HG03175 (cell line): ENCODE results near the gene EDC3.
"Not testable (repeated sequence)": the region's sequence is repeated elsewhere in the genome, so short reads cannot be mapped to it uniquely, and the experiment has no call there.

Experiments used
- ATAC-seq: cut with Tn5 transposase; IDR thresholded peaks from one replicate; pipeline ENCODE4 v1.9.1; 2021; ENCODE audit warnings: mild to moderate bottlenecking, moderate library complexity; ENCODE audit not compliant: unreplicated experiment

The EDC3 gene

DNA sequence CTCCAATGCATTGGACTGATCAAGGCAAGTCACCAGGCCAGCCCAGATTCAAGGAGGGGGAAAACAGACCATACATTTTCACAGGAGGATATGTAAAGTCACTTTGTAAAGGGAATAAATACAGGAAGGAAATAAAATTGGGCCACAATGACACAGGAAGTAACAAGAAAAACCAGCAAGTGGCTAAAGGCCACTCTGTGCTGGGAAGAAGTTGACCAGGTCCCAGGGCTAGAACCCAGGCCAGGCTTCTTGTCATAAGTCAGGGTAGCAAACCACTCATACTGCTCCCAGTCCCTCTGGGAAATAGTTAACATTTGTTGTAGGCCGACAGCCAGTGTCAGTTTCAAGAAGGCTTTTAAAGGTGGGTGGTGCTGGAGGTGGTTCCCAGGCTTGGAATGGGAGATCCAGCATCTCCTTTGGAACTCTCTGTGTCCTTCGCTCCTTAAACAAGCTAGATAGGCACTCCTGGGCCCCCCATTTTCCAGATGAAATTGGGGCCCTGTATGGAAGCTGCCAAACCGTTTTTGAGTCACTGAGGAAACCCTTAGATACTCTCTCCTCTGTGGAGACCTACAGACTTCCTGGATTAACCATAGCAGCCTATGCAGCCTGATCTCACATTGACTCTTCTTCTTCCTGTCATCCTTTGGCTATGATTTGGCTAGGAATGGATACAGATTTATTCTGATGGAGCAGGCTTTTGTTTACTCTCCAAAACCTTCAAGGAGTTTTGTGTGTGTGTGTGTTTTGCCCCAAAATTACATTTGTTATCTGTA is 14.7 kb upstream of the EDC3 start:
- no peak for ATAC-seq

DNA sequence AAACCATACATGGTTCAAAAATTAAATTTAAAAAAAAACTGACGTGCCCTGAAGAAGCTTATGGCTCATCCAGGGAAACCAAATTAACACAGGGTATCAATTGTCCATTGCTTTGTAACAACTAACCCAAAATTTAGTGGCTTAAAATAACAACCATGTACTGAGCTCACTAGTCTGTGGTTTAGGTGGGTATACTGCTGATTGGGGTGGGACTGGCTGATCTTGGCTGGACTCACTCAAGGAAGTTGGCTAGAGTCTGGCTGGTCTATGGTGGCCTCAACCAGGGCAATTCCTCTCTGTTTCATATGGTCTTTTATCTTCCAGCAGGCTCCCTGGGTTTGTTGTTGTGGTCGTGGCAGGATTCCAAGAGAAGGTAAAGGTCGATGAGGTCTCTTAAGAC is 14.1 kb upstream of the EDC3 start:
- ATAC-seq = no peak

DNA sequence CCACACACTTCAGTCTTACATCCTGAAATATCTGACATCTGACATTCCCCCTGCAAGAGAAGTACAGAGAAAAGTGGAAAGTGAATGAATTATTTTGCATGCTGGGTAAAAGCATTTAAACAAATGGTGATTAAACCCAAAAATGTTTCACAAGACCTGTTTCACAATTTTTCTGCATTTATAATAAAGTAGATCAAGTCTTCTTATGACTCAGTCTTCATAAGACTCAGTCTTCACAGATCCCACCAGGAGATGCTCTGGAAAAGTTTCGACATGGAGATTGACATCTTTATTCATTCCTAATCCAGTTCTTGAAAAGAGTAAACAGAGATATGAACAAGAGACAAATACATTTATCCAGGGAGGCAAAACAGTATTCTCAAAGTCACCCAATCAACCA is 13.2 kb upstream of the EDC3 start:
- ATAC-seq = no peak

DNA sequence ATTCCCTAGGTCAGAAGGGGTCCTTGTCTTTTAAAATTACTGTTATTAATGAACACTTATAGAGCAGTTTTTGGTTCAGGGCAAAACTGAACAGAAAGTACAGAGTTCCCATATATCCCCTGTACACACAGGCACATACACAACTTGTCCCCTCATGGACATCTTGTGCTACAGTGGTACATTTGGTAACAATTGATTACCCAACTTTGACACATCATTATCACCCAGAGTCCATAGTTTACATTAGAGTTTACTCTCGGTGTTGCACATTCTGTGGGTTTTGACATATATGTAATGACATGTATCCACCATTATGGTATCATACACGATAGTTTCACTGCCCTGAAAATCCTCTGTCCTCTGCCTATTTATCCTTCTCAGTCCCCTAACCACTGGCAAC is 984 bp upstream of the EDC3 start:
- no peak for ATAC-seq

DNA sequence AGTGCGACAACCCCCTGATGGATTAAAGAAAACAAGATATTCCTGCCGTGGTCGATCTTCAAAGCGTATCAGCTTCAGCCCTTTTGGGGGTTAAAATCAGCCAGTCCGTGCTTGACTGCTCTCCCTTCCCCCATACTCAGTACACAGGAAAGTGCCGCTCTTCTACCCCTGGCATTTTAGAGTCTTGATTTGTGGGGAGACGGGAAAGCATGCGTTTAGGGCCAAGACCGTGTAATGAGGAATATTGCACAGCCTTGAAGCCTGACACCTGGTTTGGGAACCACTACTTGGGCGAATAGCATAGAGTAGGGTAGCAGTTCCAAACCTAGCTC is 540 bp upstream of the EDC3 start:
- no peak for ATAC-seq

DNA sequence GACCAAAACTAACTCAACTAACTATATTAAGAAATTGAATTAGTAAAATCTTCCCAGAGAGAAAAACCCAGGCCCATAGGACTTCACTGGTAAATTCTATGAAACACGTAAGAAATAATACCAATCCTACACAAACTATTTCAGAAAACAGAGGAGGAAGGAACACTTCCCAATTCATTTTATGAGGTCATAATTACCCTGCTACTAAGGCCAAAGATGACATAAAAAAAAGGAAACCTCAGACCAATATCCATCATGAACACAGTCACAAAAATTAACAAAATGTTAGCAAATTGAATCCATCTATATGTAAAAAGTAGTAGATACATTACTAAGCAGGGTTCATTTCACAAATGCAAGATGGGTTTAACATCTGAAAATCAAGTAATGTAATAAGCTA is 3.5 kb downstream of the EDC3 start:
- ATAC-seq = no peak

DNA sequence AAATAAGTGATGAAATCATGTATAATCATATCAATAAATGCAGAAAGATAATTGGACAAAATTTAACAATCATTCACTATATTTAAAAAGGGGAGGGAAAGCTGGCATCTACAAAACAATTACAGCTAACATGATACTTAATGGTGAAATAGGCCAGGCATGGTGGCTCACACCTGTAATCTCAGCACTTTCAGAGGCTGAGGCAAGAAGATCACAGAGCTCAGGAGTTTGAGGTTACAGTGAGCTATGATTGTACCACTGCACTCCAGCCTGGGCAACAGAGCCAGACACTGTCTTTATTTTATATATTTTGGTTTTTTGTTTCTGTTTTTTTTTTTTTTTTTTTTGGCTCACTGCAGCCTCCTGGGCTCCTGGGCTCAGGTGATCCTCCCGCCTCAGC is 12.1 kb downstream of the EDC3 start:
- ATAC-seq = no peak

DNA sequence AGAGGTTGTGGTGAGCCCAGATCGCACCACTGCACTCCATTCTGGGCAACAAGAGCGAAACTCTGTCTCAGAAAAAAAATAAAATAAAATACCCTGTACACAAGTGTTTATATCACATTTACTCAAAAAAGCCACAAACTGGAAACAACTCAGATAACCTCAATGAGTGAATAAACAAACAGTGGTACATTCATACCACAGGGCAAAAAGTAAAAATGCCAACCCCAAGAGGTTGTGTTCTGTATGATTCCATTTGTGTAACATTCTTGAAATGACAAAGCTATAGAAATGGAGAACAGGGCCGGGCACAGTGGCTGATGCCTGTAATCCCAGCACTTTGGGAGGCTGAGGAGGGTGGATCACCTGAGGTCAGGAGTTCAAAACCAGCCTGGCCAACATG is 12.9 kb downstream of the EDC3 start:
- ATAC-seq = no peak

DNA sequence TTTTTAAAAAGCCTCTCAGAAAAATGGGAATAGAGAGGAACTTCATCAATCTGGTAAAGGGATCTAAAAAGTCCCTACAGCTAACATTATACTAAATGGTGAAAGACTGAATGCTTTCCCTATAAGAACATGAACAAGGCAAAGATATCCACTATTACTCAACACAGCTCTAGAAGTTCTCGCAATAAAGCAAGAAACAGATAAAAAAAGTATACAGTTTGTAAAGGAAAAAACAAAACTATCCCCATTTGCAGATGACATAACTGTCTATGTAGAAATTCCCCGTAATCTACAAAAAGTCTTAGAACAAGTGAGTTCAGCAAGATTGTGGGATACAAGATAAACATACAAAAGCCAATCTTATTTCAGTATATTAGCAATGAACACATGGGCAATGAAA is 15.4 kb downstream of the EDC3 start:
- ATAC-seq = no peak

DNA sequence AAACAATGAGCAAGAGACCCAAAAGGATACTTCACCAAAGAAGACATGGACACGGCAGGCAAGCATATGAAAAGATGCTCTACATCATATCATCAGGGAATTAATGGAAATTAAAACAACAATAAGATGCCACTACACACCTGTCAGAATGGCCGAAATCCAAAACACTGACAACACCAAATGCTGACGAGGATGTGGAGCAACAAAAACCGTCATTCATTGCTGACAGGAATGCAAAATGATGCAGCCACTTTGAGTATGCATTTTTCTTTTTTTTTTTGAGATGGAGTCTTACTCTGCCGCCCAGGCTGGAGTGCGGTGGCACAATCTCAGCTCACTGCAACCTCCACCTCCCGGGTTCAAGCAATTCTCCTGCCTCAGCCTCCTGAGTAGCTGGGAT is 19.0 kb downstream of the EDC3 start:
- no peak for ATAC-seq

DNA sequence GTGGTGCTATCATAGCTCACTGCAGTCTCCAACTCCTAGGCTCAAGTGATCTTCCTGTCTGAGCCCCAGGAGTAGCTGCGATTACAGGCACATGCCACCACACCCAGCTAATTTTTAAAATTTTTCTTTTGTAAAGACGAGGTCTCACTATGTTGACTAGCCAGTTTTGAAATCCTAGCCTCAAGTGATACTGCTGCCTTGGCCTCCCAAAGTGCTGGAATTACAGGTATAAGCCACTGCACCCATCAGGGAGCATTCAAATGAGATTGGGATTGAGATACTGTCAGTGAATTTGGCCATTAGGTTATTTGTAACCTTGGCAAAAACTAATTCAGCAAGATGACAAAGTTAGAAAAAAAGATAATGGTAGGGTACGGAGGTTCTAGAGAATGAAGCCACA is 21.7 kb downstream of the EDC3 start:
- no peak for ATAC-seq

DNA sequence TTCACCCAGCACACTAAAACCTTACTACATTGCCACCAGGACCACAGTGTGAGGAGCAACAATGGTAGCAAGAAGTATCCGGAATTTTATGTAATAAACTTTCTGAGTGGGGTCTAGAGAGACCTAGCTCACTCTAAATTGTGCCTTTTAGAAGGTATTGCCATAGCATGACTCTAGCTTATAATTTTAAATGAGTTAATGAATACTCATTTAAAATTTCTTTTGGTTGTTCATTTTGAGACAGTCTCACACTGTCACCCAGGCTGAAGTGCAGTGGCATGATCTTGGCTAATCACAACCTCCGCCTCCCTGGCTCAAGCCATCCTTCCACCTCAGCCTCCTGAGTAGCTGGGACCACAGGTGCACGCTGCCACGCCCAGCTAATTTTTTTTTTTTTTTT is 26.2 kb downstream of the EDC3 start:
- ATAC-seq = no peak

DNA sequence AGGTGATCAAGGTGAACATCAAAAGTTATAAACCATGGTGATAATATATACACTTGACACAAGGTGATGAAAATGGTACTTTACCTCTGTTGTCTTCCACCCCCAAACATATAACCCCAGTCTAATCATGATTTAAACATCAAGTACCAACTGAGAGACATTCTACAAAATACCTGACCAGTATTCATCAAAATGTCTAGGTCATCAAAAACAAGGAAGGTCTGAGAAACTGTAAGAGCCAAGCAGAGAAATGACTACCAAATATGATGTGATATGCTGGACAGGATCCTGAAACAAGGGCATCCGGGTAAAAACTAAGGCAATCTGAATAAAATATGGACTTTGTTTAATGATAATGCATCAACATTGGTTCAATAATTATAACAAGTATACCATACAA is 27.8 kb downstream of the EDC3 start:
- ATAC-seq = no peak

DNA sequence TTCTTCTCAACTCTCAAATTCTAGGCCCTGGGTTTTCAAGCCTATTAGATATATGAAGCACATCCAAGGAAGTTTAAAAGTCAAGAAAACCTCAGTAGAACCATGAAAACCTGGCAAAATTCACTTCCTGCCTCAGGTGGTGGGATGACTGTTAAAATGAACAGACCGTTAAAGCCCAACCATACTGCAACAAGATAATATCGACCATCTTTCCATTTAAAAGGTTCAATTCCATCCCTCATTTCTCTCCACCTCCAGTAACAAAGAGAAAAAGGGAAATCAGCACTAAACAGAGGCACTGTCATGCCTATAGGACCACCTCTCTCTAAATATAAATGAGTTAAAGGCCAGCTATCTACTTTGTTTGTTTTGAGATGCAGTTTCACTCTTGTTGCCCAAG is 31.2 kb downstream of the EDC3 start:
- ATAC-seq = no peak

DNA sequence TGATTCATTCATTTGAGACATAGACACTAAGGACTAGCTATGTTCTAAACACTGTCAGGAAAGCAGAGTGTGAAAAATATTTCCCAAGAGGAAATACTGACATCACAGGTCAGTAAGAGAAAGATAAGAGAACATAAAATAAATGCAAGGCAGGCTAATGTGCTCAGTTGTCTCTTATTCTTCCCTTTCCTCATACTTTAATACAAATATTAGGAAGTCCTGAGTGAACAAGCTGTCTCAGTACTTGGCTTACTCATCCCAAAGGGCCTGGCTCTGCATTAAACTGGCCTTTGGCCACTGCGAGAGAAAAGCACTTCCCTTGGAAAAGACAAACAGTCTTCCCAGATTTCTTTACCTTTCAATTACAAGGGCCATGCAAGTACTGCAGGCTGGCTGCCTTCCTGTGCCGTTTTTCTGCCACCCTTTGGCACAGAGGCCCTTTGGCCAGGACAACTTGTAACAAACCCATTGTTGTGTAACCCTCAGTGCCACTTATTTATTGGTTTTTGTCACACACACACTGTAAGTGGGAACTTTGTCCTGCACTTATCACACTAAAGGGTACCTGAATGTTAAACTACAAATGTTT is 31.7 kb downstream of the EDC3 start:
- no peak for ATAC-seq

DNA sequence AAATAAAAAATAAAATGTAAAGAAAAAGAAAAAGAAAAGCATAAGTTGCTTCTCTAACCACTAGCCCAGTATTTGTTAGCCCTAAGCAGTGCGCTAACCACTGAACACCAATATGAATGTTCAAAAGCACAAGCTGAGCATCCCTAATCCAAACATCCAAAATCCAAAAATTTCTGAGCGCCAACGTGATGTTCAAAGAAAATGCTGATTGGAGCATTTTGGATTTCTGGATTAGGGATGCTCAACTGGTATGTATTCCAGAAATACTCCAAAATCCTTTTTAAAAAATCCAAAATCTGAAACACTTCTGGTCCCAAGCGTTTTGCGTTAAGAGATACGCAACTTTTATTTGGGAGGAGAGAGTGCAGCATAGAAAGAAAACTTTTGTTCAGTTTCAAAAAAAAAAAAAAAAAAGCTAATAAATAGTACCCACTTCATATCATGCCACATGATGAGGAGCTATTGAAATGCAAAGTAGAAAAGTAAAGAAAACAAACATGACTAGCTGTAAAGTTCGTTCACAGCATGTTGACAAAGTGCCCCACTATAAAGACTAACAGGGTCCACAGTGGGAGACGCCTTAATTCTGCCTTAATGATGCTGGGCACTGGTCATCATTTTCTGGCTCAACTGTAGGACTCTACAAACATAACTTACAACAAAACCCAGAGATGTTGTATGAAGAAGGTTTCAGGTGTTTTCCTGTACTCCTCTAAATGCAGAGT is 32.4 kb downstream of the EDC3 start:
- ATAC-seq = no peak

DNA sequence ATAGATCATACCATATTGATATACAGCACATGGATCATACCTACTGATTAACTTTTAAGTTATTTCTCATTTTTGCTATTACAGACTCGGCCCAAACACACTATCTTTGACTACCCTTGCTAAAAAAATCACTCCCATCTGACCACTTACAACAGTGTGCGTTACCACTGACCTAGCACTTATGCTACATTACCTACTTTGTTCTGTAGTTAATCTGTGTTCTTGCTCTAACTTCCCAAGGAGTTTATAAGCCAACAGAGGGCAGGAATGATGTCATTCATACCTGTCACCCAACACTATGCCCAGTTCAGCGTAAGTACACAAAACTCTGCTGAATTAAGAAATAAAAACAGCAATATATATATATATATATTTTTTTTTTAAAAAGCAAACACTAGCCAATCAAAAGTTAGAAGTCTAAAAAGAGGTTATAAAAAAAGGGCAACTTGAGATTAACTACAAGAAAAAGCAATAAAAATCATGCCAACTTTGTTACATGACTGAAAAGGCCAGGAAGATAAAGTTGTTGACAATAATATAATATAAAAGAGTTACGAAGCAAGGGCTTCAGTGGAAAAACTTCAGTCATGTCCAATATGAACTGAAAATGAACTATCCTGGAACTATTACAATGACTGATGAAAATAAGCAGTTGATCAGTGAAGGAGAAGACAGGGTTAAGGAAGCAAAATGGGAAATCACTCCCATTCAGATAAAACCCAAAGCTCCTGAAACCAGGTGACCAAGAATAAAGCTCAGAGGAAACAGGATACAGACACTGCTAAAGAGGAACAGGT is 33.6 kb downstream of the EDC3 start:
- ATAC-seq = no peak

DNA sequence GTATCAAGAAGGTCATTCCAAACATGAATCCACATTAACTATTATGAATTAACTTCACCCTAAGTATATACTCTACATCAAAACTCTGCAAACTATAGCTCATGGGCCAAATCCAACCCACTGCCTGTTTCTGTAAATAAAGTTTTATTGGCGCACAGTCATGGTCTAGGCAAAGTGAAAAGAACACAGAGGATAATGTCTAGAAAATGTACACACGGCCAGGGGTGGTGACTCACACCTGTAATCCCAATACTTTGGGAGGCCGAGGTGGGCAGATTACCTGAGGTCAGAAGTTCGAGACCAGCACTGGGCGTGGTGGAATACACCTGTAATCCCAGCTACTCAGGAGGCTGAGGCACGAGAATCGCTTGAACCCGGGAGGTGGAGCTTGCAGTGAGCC is 34.5 kb downstream of the EDC3 start:
- ATAC-seq = not testable (repeated sequence)

DNA sequence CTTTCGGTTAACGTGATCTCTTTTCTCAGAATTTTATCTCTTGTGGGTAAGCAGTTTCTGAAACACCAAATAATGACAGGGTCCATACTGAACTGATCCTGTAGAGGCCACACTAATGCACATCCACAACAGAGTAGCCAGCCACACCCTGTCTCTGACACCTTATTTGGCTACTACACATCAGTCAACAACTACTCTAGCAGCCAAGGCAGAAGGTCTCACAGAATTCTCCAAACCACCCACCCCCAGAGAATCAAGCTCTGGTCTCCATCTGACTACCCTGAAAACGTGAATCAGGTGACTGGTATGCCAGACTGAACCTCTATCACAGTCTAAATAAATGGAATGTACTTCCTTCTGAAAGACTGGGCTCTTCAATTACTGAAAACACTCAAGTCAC is 38.0 kb downstream of the EDC3 start:
- ATAC-seq = no peak

DNA sequence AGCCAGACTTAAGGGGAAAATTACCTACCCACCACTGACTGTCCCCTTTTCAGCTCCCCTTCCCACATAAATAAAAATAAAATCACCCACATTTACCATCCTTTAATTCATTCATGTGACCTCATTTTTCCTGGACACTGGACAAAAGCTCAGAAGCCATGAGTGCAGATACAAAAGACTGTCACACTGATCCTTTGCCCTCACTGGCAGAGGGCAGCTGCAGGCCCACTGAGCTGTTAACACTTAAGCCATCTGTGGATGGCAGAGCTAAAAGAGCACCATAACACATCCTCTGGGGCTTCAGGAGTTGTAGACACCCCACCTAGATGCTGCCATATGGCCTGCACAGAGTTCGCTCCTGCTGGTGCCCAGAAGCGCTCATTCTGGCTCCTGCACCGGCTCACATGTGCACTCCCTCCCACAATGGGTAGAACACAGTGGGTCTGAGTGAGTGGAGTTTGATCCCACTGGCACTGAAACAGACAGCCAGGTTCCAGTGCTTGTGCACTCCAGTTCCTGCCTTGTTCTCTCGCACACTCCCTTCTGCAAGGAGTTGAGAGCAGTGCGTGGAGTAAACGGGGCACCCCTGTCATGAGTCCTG is 38.8 kb downstream of the EDC3 start:
- ATAC-seq = no peak

DNA sequence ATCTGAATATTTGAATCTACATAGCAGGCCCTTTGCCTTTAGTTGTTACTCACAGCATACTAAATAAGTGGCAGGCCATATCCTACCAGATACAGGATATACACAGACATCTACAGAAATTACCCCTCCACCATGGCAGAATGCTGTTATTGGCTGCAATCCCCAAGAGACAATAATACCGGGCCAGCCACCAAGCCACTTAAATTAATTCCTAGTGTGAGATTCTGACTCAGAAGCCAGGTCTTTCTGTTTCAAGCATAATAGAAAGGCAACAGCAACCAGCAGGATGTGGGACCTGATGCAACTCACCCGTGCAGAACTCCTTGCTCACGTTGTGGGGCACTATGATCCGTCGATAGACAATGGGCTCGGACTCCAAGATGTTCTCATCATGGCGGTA is 40.4 kb downstream of the EDC3 start:
- ATAC-seq = no peak
